ENCODE results near the gene FAM110D.

- TF ChIP-seq POLR2A (IDR thresholded peaks at IDR 0.05) (no peak), CTCF (IDR thresholded peaks at IDR 0.05) (no peak)
Observed at GRCh38 chr1:26153966-26154532, 4.8 kb upstream of the FAM110D start.

All from thyroid gland (tissue), 4 donors.